Measurements from ENCODE around the gene PSMB7.

GRCh38 chr9:124388275-124389048 lies 26.8 kb downstream of the PSMB7 start:
- no peak for TF ChIP-seq SP1 (CRISPR knock-in tag; conservative IDR thresholded peaks at IDR 0.05)
- TF ChIP-seq, protein P1, sequence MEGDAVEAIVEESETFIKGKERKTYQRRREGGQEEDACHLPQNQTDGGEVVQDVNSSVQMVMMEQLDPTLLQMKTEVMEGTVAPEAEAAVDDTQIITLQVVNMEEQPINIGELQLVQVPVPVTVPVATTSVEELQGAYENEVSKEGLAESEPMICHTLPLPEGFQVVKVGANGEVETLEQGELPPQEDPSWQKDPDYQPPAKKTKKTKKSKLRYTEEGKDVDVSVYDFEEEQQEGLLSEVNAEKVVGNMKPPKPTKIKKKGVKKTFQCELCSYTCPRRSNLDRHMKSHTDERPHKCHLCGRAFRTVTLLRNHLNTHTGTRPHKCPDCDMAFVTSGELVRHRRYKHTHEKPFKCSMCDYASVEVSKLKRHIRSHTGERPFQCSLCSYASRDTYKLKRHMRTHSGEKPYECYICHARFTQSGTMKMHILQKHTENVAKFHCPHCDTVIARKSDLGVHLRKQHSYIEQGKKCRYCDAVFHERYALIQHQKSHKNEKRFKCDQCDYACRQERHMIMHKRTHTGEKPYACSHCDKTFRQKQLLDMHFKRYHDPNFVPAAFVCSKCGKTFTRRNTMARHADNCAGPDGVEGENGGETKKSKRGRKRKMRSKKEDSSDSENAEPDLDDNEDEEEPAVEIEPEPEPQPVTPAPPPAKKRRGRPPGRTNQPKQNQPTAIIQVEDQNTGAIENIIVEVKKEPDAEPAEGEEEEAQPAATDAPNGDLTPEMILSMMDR (IDR thresholded peaks at IDR 0.05) = no peak
- no peak for TF ChIP-seq TCF7 (CRISPR knock-in tag; IDR thresholded peaks at IDR 0.05; ENCODE audit: low read depth)
- no peak for TF ChIP-seq CBFB (CRISPR knock-in tag; IDR thresholded peaks at IDR 0.05; ENCODE audit: low read depth)
- TF ChIP-seq TEAD4 (CRISPR knock-in tag; IDR thresholded peaks at IDR 0.05) = no peak
- TF ChIP-seq, protein P2, sequence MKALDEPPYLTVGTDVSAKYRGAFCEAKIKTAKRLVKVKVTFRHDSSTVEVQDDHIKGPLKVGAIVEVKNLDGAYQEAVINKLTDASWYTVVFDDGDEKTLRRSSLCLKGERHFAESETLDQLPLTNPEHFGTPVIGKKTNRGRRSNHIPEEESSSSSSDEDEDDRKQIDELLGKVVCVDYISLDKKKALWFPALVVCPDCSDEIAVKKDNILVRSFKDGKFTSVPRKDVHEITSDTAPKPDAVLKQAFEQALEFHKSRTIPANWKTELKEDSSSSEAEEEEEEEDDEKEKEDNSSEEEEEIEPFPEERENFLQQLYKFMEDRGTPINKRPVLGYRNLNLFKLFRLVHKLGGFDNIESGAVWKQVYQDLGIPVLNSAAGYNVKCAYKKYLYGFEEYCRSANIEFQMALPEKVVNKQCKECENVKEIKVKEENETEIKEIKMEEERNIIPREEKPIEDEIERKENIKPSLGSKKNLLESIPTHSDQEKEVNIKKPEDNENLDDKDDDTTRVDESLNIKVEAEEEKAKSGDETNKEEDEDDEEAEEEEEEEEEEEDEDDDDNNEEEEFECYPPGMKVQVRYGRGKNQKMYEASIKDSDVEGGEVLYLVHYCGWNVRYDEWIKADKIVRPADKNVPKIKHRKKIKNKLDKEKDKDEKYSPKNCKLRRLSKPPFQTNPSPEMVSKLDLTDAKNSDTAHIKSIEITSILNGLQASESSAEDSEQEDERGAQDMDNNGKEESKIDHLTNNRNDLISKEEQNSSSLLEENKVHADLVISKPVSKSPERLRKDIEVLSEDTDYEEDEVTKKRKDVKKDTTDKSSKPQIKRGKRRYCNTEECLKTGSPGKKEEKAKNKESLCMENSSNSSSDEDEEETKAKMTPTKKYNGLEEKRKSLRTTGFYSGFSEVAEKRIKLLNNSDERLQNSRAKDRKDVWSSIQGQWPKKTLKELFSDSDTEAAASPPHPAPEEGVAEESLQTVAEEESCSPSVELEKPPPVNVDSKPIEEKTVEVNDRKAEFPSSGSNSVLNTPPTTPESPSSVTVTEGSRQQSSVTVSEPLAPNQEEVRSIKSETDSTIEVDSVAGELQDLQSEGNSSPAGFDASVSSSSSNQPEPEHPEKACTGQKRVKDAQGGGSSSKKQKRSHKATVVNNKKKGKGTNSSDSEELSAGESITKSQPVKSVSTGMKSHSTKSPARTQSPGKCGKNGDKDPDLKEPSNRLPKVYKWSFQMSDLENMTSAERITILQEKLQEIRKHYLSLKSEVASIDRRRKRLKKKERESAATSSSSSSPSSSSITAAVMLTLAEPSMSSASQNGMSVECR (CRISPR knock-in tag; IDR thresholded peaks at IDR 0.05; ENCODE audit: borderline replicate concordance) = no peak
- no peak for TF ChIP-seq ZNF121 (CRISPR knock-in tag; IDR thresholded peaks at IDR 0.05)
- TF ChIP-seq ZNF232 (CRISPR knock-in tag; IDR thresholded peaks at IDR 0.05) = no peak
- TF ChIP-seq ETV6 (CRISPR knock-in tag; IDR thresholded peaks at IDR 0.05) = no peak

All from WTC11 (cell line).